H1 (cell line): ENCODE results near the gene DNAAF5. TPM values are rescaled to one million over a fixed set of nuclear protein-coding genes. Genes with fewer than 3 reads are reported as not detected.

ENCODE experiments used
- CTCF ChIA-PET: fragments of 300-600 bp; sonication (Branson Sonifier 250); formaldehyde crosslinking; loops from one replicate; lab custom pipeline; 2021; ENCODE audit not compliant: partially characterized antibody; lab: Charles Lee
- POLR2A ChIA-PET: fragments of 300-600 bp; sonication (Branson Sonifier 250); formaldehyde crosslinking; loops from one replicate; lab custom pipeline; 2021; ENCODE audit warnings: inconsistent platforms; ENCODE audit not compliant: partially characterized antibody; lab: Charles Lee
- DNase-seq, 2 experiments: peaks; one replicate each; pipeline versions ENCODE4 v3.0.0 to v3.0.0-alpha.2; 2010 to 2022; ENCODE audit warnings: low spot score in 2 of 2, low read depth in 1 of 2, mixed read lengths in 1 of 2
- FAIRE-seq: peaks from 2 replicates; lab custom pipeline; 2011; peaks lifted over from hg19 to GRCh38; lab: Jason Lieb, UNC
- H2AFZ ChIP-seq: 2 replicates; pipeline ENCODE4 v1.8.1; 2012; ENCODE audit warnings: low read length, inconsistent platforms
- H2AK5ac ChIP-seq: 2 replicates; pipeline ENCODE4 v1.6.1; 2013; ENCODE audit warnings: low read depth, low read length
- H2BK120ac ChIP-seq: replicated peaks from 2 replicates; pipeline ENCODE3; 2013; ENCODE audit warnings: low read depth, low read length, inconsistent platforms
- H2BK12ac ChIP-seq: 2 replicates; pipeline ENCODE4 v1.6.1; 2013; ENCODE audit warnings: low read depth, low read length
- H2BK15ac ChIP-seq: 2 replicates; pipeline ENCODE4 v1.6.1; 2013; ENCODE audit warnings: low read length
- H2BK20ac ChIP-seq: 2 replicates; pipeline ENCODE4 v1.6.1; 2013; ENCODE audit warnings: low read length
- H2BK5ac ChIP-seq: 2 replicates; pipeline ENCODE4 v1.6.1; 2013; ENCODE audit warnings: low read depth, low read length
- H3K14ac ChIP-seq: 2 replicates; pipeline ENCODE4 v1.6.1; 2013; ENCODE audit warnings: inconsistent platforms; ENCODE audit not compliant: insufficient read length
- H3K18ac ChIP-seq: 2 replicates; pipeline ENCODE4 v1.6.1; 2013; ENCODE audit warnings: low read length; ENCODE audit errors: extremely low read depth
- H3K23ac ChIP-seq: 2 replicates; pipeline ENCODE4 v1.6.1; 2013; ENCODE audit warnings: inconsistent platforms; ENCODE audit not compliant: insufficient read length
- H3K23me2 ChIP-seq: 2 replicates; pipeline ENCODE4 v1.6.1; 2013; ENCODE audit warnings: low read depth, low read length
- H3K27ac ChIP-seq: 2 replicates; pipeline ENCODE4 v1.6.1; 2011; ENCODE audit warnings: low read depth, low read length, inconsistent platforms
- H3K27me3 ChIP-seq, 4 experiments: replicated peaks in 1 of 4; 1 replicate in 1 of 4; 2 replicates in 3 of 4; pipeline versions ENCODE4 v1.6.1 to v1.8.1; 2011 to 2013; ENCODE audit warnings: low read length in 3 of 4, mild to moderate bottlenecking in 3 of 4, inconsistent platforms in 2 of 4, mixed read lengths in 2 of 4, moderate library complexity in 1 of 4; ENCODE audit not compliant: control insufficient read depth in 3 of 4, insufficient read depth in 3 of 4; ENCODE audit errors: extremely low read depth in 1 of 4
- H3K36me3 ChIP-seq, 4 experiments: 2 replicates each; pipeline versions ENCODE4 v1.6.1 to v1.8.1; 2011 to 2013; ENCODE audit warnings: mild to moderate bottlenecking in 4 of 4, low read length in 3 of 4, moderate library complexity in 2 of 4, control low read depth in 1 of 4, inconsistent platforms in 1 of 4; ENCODE audit not compliant: insufficient read depth in 4 of 4, control insufficient read depth in 2 of 4
- H3K4ac ChIP-seq: replicated peaks from 2 replicates; pipeline ENCODE3; 2013; ENCODE audit warnings: low read length, low read depth, mixed read lengths, inconsistent platforms; ENCODE audit not compliant: insufficient read length
- H3K4me1 ChIP-seq, 4 experiments: replicated peaks in 1 of 4; 1 replicate in 1 of 4; 2 replicates in 3 of 4; pipeline versions ENCODE4 v1.6.1 to v1.8.1; 2011 to 2013; ENCODE audit warnings: low read length in 3 of 4, inconsistent platforms in 2 of 4, mixed read lengths in 1 of 4; ENCODE audit not compliant: insufficient read depth in 4 of 4, control insufficient read depth in 3 of 4
- H3K4me2 ChIP-seq, 2 experiments: 2 replicates each; pipeline versions ENCODE4 v1.6.1 to v1.8.1; 2011 to 2013; ENCODE audit warnings: low read depth in 2 of 2, low read length in 2 of 2, control low read depth in 1 of 2, inconsistent platforms in 1 of 2, mild to moderate bottlenecking in 1 of 2; ENCODE audit not compliant: insufficient read depth in 1 of 2
- H3K4me3 ChIP-seq, 4 experiments: fragments of 200-600, 300-600 bp in 1 of 4; sonication (generic), shearing (Covaris generic), sonication (Bioruptor Twin) in 1 of 4; 2 replicates each; pipeline versions ENCODE4 v1.5.1 to v1.8.1; 2011 to 2016; ENCODE audit warnings: low read length in 4 of 4, low read depth in 3 of 4, control low read depth in 2 of 4, inconsistent platforms in 2 of 4, mild to moderate bottlenecking in 2 of 4, mixed read lengths in 1 of 4, moderate library complexity in 1 of 4; ENCODE audit not compliant: insufficient read depth in 2 of 4; ENCODE audit errors: extremely low read depth in 1 of 4
- H3K56ac ChIP-seq: replicated peaks from 2 replicates; pipeline ENCODE3; 2013; ENCODE audit warnings: low read depth, mild to moderate bottlenecking, mixed read lengths, low read length, inconsistent platforms; ENCODE audit not compliant: insufficient read length
- H3K79me1 ChIP-seq: 2 replicates; pipeline ENCODE4 v1.6.1; 2013; ENCODE audit warnings: low read depth, low read length, control low read depth
- H3K79me2 ChIP-seq, 2 experiments: 2 replicates each; pipeline versions ENCODE4 v1.6.1 to v1.8.1; 2012 to 2013; ENCODE audit warnings: low read length in 2 of 2, mild to moderate bottlenecking in 2 of 2, inconsistent platforms in 1 of 2; ENCODE audit not compliant: insufficient read depth in 2 of 2, control insufficient read depth in 1 of 2
- H3K9ac ChIP-seq, 4 experiments: replicated peaks in 1 of 4; 1 replicate in 1 of 4; 2 replicates in 3 of 4; pipeline versions ENCODE4 v1.6.1 to v1.8.1; 2011 to 2013; ENCODE audit warnings: low read depth in 3 of 4, low read length in 3 of 4, control low read depth in 2 of 4, mild to moderate bottlenecking in 2 of 4, moderate library complexity in 2 of 4, inconsistent platforms in 1 of 4; ENCODE audit errors: extremely low read depth in 1 of 4
- H3K9me3 ChIP-seq, 2 experiments: 2 replicates each; pipeline versions ENCODE4 v1.6.1 to v1.8.1; 2012 to 2013; ENCODE audit warnings: mild to moderate bottlenecking in 2 of 2, moderate library complexity in 2 of 2, control low read depth in 1 of 2, inconsistent platforms in 1 of 2, low read depth in 1 of 2, low read length in 1 of 2, mixed read lengths in 1 of 2; ENCODE audit not compliant: insufficient read depth in 2 of 2
- H4K20me1 ChIP-seq, 2 experiments: replicated peaks in 1 of 2; 2 replicates each; pipeline versions ENCODE3 to v1.8.1; 2011 to 2013; ENCODE audit warnings: inconsistent platforms in 2 of 2, low read length in 2 of 2, mild to moderate bottlenecking in 1 of 2; ENCODE audit not compliant: insufficient read depth in 2 of 2, control insufficient read depth in 1 of 2
- H4K5ac ChIP-seq: 2 replicates; pipeline ENCODE4 v1.6.1; 2013; ENCODE audit warnings: low read length, low read depth, mixed read lengths, inconsistent platforms; ENCODE audit not compliant: insufficient read length
- H4K8ac ChIP-seq: 2 replicates; pipeline ENCODE4 v1.8.0; 2013; ENCODE audit warnings: mild to moderate bottlenecking, moderate library complexity, low read length, inconsistent platforms; ENCODE audit not compliant: insufficient read depth; ENCODE audit errors: extremely low read depth
- H4K91ac ChIP-seq: replicated peaks from 2 replicates; pipeline ENCODE3; 2013; ENCODE audit warnings: low read length, mixed read lengths, inconsistent platforms; ENCODE audit not compliant: insufficient read length
- ASH2L ChIP-seq: fragments of 200-600, 300-600 bp; sonication (generic); IDR thresholded peaks from one replicate; pipeline ENCODE4 v1.7.1; 2017; ENCODE audit warnings: low read length
- BRCA1 ChIP-seq: IDR thresholded peaks from 2 replicates; pipeline ENCODE4 v1.6.1; 2012; ENCODE audit warnings: low read depth, low read length, improper control_type of control experiment
- KDM5A ChIP-seq: fragments of 200-600 bp; IDR thresholded peaks from 2 replicates; pipeline ENCODE4 v1.7.1; 2012; ENCODE audit warnings: mild to moderate bottlenecking, low read length, inconsistent platforms, mixed read lengths
- NANOG ChIP-seq: IDR thresholded peaks from 2 replicates; pipeline ENCODE4 v1.6.1; 2011; ENCODE audit warnings: low read length, low read depth, mild to moderate bottlenecking, inconsistent platforms; ENCODE audit not compliant: insufficient read depth, poor library complexity, severe bottlenecking
- POLR2A ChIP-seq, 2 experiments: IDR thresholded peaks; 1 replicate in 1 of 2; 2 replicates in 1 of 2; pipeline ENCODE4 v1.6.1; 2011; ENCODE audit warnings: low read depth in 2 of 2, low read length in 2 of 2, mild to moderate bottlenecking in 2 of 2; ENCODE audit errors: control extremely low read depth in 1 of 2
- RNF2 ChIP-seq: fragments of 200-900, 300-1000 bp; sonication (generic); IDR thresholded peaks from 2 replicates; pipeline ENCODE4 v1.7.1; 2016; ENCODE audit warnings: borderline replicate concordance, low read depth, mild to moderate bottlenecking, antibody characterized with exemption, low read length; ENCODE audit not compliant: poor library complexity, severe bottlenecking; ENCODE audit errors: missing control alignments
- SIRT6 ChIP-seq: IDR thresholded peaks from one replicate; pipeline ENCODE4 v1.7.1; 2012; ENCODE audit warnings: low read length, inconsistent platforms
- SP2 ChIP-seq: IDR thresholded peaks from 2 replicates; pipeline ENCODE4 v1.6.1; 2012; ENCODE audit warnings: mild to moderate bottlenecking, low read length, inconsistent platforms
- TAF7 ChIP-seq: optimal IDR thresholded peaks from 2 replicates; pipeline ENCODE3; 2011; ENCODE audit warnings: low read depth, mild to moderate bottlenecking, inconsistent platforms, low read length, moderate library complexity, borderline replicate concordance
- TCF12 ChIP-seq: IDR thresholded peaks from 2 replicates; pipeline ENCODE4 v1.6.1; 2011; ENCODE audit warnings: low read depth, mild to moderate bottlenecking, low read length
- YY1 ChIP-seq: IDR thresholded peaks from 2 replicates; pipeline ENCODE4 v1.6.1; 2011; ENCODE audit warnings: low read depth, mild to moderate bottlenecking, low read length
- WGBS, 2 experiments: shearing (Covaris generic) in 1 of 2; methylation state at CpG; one replicate each; pipeline versions ENCODE4 v1.1.6 to v1.1.7; 2013 to 2015; ENCODE audit warnings: low lambda C conversion rate in 2 of 2, mixed read lengths in 2 of 2, inconsistent platforms in 1 of 2, low coverage in 1 of 2, missing lambda C conversion rate in 1 of 2; ENCODE audit not compliant: insufficient replicate concordance in 2 of 2, insufficient coverage in 1 of 2, insufficient read length in 1 of 2; ENCODE audit errors: extremely low coverage in 1 of 2, missing lambda C conversion rate in 1 of 2; 5-methylcytosine and 5-hydroxymethylcytosine counted together
- polyA plus RNA-seq, 7 experiments: library from polyadenylated mRNA; depleted of rRNA in 3 of 7; stranded (reverse) in 5 of 7; unstranded in 2 of 7; fragments of >200 nt in 5 of 7; fragments of 200-250 nt in 2 of 7; gene quantifications; 1 replicate in 5 of 7; 2 replicates in 1 of 7; 4 replicates in 1 of 7; pipeline versions ENCODE4 v1.2.1 to v1.2.3, GENCODE V29; 2011 to 2013; ENCODE audit warnings: missing spikeins in 2 of 7, mixed read lengths in 2 of 7
- total RNA-seq: library from RNA; stranded (reverse); fragmentation: NEBNext Ultra II Directional; extraction: Animal tissue kit (Norgen Biotek cat#: 25700); gene quantifications from 2 replicates; pipeline ENCODE4 v1.2.1, GENCODE V29; 2021

The DNAAF5 gene
- total and polyA plus RNA-seq, 2 of the 8 experiments (the other 6 are each of a cell fraction or from before 2014, with no cell fraction given) = 55.1 to 95.9 TPM

- TF ChIP-seq YY1 (no peak), TCF12 (no peak), ASH2L (no peak), BRCA1 (no peak), NANOG (no peak), SIRT6 (no peak), POLR2A (IDR thresholded peaks at IDR 0.05; ENCODE audit: control extremely low read depth in 1 of 2, low read depth in 2 of 2, low read length in 2 of 2) (no peak), SP2 (no peak), KDM5A (no peak), TAF7 (no peak), RNF2 (no peak)
- no peaks in the 10 kb centered on the region for H3K23me2 ChIP-seq
- DNase-seq (no peak), FAIRE-seq (no peak)
- POLR2A ChIA-PET = no interaction called here
- no peaks in the 10 kb centered on the region for H3K4me1 ChIP-seq
- H2BK12ac ChIP-seq = no peak overlapping the region
- no peak overlapping the region for H3K4me3 ChIP-seq
- H3K79me2 ChIP-seq = peaks cover 0 to 31% of the 10 kb centered on the region in 2 experiments; a peak in 2 of 4 replicates
- CTCF ChIA-PET = interaction anchor here (0.9 to 2.9 kb wide), 2 partner anchors 10 to 76 kb away, joined by 3 to 11 read pairs; no protein-coding TSS in a partner anchor
- H2BK5ac ChIP-seq = no peak overlapping the region
- no peaks in the 10 kb centered on the region for H3K9me3 ChIP-seq
- H3K27ac ChIP-seq = no peak overlapping the region
- no peak overlapping the region for H2AFZ ChIP-seq
- no peak overlapping the region for H3K56ac ChIP-seq
- H2BK120ac ChIP-seq = no peak overlapping the region
- WGBS, 2 experiments = 93% methylated on average over 15 of the region's 15 CpGs; no CpG with 5 or more reads in 1 of the 2 experiments
- no peak overlapping the region for H2AK5ac ChIP-seq
- H3K4ac ChIP-seq = no peak overlapping the region
- H4K8ac ChIP-seq = no peak overlapping the region
- no peak overlapping the region for H3K18ac ChIP-seq
- peaks cover 10% of the 10 kb centered on the region for H3K79me1 ChIP-seq
- no peak overlapping the region for H3K23ac ChIP-seq
- H4K5ac ChIP-seq = no peak overlapping the region
- H4K20me1 ChIP-seq = peaks cover 0 to 17% of the 10 kb centered on the region in 2 experiments
- H3K27me3 ChIP-seq = no peaks in the 10 kb centered on the region; a peak in 1 of 7 replicates
- no peak overlapping the region for H3K9ac ChIP-seq
- H3K4me2 ChIP-seq = no peak overlapping the region
- H3K36me3 ChIP-seq = peaks cover 5 to 15% (median 7%) of the 10 kb centered on the region in 4 experiments; a peak in 7 of 8 replicates
- no peak overlapping the region for H2BK15ac ChIP-seq
- no peak overlapping the region for H4K91ac ChIP-seq
- H2BK20ac ChIP-seq = no peak overlapping the region
- no peak overlapping the region for H3K14ac ChIP-seq
Measured at GRCh38 chr7:741850-742249, 15.4 kb downstream of the DNAAF5 start.
